GM19463 (cell line): ENCODE results near the gene SRXN1.

Experiments
- ATAC-seq: cut with Tn5 transposase; IDR thresholded peaks from one replicate; pipeline ENCODE4 v1.9.1; 2021; ENCODE audit warnings: mild to moderate bottlenecking, moderate library complexity; ENCODE audit not compliant: unreplicated experiment

Gene SRXN1

GRCh38 chr20:637559-637958 is 15.4 kb downstream of the SRXN1 start:
- no peak for ATAC-seq

DNA sequence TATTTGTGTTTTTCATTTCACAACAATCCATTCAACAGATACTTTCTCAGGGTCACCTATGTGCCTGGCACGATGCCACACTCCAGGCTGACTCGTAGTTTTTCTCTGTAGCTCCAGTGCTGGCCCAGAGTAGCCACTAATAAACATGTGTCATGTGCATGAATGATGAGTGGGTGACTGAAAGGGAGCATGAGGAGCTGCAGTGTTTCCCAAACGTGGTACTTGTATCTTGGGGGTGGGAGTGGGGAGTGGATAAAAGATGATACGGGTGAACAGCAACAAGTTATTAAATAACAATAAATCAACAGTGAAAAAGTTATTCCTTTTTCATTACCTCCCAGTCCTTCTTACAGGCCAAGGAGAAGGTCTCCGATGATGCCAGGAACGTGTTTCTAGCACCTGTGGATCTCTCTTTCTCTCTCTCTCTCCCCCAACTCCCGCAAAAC is 17.1 kb downstream of the SRXN1 start:
- ATAC-seq, result no peak

- no peak for ATAC-seq
Observed at GRCh38 chr20:635028-635892, 17.7 kb downstream of the SRXN1 start.

GRCh38 chr20:634148-634925 is 18.7 kb downstream of the SRXN1 start:
- no peak for ATAC-seq

- no peak for ATAC-seq
Observed at GRCh38 chr20:631101-631500, 21.9 kb downstream of the SRXN1 start.

DNA sequence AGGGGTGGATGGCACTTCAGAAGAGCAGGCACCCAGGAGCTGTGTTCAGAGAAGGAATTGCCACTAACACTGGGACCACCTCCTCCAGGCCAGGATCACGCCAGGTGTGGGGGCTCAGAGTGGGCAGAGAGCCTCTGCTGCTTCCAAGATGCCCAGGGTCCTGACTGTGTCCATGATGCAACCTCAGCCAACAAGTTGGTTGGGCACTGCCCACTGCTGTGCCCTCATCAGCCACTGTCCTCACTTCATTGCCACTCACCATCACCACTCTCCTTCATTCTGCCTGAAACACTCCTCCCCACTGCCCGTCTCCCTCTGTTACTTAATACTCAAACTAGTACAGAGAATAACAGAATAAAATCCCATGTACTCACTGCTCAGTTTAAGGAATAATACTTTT is 26.4 kb downstream of the SRXN1 start:
- ATAC-seq, result no peak

GRCh38 chr20:625360-625932 is 27.6 kb downstream of the SRXN1 start:
- no peak for ATAC-seq

DNA sequence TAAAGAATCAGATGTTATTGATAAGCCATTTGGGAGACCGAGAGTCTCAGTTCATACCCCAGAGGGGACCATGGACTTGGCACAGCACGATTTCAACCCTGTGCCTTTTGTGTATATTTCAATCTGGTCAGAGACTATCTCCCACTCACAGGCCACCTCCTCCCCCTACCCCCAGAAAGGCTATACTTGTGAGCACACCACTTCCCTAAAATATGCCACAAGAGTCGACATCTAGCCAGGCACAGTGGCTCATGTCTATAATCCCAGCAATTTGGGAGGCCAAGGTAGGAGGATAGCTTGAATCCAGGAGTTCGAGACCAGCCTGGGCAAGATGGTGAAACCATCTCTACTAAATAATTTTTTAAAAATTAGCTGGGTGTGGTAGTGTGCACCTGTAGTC is 29.3 kb downstream of the SRXN1 start:
- ATAC-seq, result no peak

DNA sequence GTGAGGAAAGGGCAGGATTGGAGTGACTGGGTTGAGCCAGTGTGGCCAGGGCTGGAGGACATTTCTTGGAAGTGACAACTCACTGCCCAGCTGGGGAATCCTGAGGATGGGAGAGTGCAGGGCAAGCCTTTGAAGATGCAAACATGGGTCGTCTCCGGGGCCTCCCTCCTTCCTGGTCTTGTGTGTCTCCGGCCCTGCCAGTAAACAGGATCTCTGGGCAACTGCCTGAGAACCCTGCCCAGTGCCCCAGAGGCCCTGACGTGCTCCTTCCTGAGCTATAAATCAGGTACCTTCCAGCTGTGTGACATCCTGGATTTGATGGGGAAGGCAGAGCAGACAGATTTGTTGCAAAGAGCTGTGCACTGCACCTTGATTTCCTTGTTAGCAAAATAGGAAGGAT is 30.0 kb downstream of the SRXN1 start:
- no peak for ATAC-seq

GRCh38 chr20:622161-622560 is 30.8 kb downstream of the SRXN1 start:
- no peak for ATAC-seq

DNA sequence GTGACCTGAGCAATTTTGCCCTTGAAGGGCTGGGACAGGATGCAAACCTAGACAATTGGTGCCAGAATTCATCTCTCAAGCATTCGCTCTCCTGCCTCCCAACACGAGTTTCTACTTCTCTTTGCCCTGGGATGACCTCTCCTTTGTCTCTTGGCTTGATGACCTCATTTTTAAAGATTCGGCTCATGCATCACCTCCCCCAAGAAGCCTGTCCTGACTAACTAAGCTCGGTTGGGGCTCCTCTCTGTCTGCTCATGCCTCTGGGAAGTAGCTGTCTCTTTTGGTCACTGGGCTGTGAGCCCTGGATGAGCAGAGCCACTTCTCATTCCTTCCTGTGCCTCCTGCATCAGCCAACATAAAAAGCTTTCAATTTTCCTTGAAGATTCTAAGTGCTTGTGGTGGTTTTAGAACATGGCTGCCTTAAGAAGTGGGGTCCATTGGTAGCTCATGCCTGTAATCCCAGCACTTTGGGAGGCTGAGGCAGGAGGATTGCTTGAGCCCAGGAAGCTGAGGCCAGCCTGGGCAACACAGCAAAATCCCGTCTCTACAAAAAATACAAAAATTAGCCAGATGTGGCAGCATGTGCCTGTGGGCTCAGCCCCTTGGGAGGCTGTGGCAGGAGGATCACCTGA is 31.8 kb downstream of the SRXN1 start:
- ATAC-seq, result no peak

GRCh38 chr20:620246-620645 is 32.8 kb downstream of the SRXN1 start:
- ATAC-seq, result no peak

- no peak for ATAC-seq
Observed at GRCh38 chr20:618980-619379, 34.0 kb downstream of the SRXN1 start.

DNA sequence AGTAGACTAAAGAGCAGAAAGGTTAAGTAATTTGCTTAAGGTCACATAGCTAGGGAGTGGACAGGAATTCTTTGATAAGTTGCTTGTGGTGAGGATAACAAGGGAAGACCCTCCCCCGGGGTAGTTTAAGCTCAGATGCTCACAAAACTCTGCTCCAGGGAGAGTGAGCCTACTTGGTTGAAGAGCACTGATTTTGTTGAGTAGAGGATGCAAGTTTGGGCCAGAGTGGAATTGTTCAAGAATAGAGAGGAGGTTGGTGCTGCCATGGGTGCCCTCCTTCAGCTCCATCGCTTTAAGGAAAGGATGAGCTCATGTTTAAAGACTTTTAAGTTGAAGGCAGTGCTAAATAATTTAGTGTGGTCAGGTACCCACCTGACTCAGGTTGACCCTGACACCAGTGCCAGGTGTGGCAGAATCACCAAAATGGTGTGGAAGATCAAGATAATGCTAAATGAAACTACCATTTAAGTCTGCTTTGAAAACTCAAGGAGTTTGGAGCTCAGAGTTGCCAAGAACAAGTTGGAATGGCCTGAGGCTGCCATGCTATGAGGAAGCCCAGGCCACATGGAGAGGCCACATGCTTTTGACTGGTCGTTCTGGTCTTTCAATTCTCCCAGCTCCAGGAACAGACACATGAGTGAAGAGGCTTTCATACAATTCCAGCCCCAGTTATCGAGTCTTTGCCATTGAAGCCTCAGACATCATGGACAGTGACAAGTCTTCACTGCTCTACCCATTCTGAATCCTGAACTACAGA is 34.9 kb downstream of the SRXN1 start:
- no peak for ATAC-seq

DNA sequence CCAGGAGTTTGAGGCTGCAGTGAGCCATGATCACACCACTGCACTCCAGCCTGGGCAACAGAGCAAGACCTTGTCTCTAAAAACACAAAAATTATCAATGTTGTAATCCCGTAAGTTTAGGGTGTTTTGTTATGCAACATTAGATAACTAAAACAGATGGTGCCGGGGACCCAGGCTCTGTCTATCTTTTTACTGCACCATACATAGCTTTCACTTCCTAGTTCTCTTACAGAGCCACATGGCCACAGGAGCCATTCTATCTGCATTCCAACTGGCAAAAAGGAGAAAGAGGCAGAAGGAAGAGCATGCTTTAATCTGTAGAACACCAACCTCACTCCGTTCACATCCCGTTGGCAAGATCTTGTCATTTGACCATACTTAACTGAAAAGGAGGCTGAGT is 37.5 kb downstream of the SRXN1 start:
- no peak for ATAC-seq

GRCh38 chr20:611843-612185 is 41.2 kb downstream of the SRXN1 start:
- no peak for ATAC-seq

DNA sequence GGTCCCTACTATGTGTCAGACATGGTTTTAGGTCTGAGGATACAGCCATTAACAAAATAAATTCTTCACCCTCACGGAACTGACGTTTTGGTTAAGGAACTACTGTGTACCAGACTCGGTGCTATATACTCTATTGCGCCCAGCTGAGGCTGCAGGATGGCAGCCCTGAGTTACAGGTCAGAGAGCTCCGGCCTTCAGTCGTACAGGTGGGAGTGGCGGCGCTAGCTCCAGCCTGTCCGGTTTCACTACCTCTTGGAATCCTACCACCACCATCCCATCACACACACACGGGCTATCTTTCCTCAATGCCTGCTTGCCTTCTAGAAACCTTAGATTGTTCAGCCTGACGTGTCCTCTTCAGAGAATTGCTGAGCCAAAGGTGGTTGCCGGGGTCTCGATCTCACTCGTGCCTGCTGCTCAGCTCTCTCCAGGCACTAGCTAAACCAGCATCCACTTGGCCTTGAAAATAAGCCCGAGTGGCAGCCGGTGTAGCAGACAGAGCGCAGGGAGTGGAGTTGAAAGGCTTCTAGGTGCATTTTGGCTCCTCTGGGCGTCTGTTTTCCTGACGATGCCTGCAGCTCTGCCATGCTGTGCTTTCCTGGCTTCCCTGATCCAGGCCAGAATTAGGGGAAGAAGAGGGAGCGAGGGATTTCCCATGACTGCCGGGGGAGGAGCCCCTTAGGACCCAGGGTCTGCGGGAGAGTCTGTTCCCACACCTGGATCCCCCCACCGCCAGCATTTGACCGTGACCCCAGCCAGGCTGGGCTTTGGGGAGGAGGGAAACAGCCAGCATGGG is 41.8 kb downstream of the SRXN1 start:
- no peak for ATAC-seq

DNA sequence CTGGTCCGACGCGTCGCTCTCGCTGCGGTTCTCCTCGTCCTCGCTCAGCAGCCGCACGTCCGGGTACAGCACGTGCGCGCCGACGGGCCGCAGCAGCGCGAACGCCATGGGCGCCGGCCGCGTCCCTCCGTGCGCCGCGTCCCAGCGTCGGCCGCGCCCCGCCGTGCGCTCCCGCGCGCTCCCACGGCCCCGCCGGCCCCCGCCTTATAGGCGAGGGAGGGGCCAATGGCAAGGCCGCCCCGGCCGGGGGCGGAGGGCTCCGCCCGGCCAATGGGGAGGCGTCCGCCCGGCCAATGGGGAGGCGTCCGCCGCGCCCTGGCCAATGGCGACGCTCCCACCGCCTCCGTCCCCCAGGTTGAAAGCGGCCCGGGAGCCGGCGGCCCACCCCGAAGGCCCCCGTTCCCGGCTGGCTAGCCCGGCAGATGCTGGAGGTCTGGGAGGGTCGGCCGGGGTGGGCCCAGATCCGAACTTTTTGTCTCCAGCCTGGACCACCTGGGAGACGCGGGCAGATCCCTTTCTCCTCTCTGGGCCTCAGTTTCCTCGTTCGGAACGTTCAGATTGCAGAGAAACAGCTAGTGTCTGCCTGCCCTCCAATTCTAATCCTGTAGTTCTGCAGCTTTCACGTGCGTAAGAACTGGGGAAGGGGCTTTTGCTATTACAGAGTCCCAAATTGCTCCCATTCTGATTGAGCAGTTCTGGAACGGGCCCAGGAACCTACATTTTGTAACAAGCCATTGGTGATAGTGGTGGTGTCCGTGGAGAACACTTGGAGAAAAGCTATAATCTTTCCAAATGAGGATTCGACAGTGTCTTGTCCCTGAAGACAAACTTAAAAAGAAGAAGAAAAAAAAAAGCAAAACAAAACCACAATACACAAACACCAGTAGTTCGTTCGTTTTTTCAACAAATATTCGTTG is 42.6 kb downstream of the SRXN1 start, which contains the start of gene TCF15:
Gene TCF15 (minus strand): TSS at position 180 of the 917 bp plus-strand sequence. CDS start 72 bp downstream, at position 108.
- ATAC-seq, result no peak
